ENCODE results near the gene CNN3.
A peak's percentile ranks its signal among the peaks of the same experiment; 100 is the strongest.

CNN3 gene

DNA sequence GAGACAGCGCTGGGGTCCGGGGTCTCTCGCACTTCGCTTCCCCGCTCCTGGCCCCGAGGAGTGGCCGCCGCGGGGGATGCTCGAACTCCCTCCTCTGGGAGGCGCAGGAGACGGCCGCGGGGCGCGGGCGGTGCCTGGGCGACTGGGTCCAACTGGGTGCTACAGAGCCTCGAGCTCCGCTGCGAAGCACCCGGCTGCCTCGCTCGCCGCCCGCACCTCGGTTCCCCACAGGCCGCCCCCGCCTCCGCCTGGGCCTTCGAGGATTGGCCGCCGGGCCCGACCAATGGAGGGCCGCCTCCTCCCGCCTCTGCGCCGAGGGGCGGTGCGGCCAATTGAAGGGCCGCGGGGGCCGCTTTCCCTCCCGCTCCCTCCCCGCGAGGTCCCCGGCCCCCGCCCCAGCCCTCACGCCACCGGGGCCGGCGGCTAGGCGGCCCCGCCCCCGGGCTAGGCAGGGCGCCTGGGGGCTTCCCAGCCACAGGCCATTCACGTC lies at the start of gene CNN3:
TSS of gene CNN3 (minus strand) at position 196 of the 490 bp plus-strand sequence. CDS start 216 bp downstream, outside the sequence.
- no peak for FAIRE-seq
- peak; percentile 40 for DNase-seq (ENCODE audit: extremely low spot score, insufficient read length, low read depth)

DNA sequence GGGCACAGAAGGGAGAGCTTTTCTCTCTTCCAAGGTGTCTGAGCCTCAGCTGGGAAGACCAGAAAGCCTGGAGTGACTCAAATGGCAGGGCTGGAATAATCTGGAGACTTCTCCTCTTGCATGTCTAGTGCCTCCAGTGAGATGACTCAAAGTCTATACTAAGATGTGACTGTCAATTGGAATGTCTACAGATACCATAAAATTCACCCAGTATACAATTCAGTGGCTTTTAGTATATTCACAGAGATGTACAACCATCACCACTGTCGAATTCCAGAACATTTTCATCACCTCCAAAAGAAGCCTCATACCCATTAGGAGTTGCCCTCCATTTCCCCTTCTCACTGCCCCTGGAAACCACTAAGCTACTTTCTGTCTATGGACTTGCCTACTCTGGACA lies 47.9 kb upstream of the CNN3 start:
- no peak for DNase-seq (ENCODE audit: extremely low spot score, insufficient read length, low read depth)
- no peak for FAIRE-seq

DNA sequence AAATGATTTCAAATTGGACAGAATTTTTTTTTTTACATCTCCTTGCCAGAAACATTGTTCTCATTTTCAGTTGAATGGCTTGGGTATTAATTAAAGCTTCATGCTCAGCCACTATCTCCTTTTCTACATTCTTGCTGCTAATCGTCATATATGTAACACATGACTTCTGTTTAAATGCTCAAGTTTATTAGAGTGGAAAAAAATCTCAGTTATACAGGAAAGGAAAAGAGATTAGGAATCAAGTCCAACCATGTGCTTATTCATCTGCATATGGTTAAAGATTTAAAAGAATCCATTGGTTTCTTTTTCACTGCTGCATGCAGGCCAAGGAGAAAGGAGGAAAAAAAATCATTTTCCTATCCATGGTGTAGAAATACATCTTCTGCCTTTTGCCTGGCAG lies 47.3 kb upstream of the CNN3 start:
- FAIRE-seq, result no peak
- no peak for DNase-seq (ENCODE audit: extremely low spot score, insufficient read length, low read depth)

DNA sequence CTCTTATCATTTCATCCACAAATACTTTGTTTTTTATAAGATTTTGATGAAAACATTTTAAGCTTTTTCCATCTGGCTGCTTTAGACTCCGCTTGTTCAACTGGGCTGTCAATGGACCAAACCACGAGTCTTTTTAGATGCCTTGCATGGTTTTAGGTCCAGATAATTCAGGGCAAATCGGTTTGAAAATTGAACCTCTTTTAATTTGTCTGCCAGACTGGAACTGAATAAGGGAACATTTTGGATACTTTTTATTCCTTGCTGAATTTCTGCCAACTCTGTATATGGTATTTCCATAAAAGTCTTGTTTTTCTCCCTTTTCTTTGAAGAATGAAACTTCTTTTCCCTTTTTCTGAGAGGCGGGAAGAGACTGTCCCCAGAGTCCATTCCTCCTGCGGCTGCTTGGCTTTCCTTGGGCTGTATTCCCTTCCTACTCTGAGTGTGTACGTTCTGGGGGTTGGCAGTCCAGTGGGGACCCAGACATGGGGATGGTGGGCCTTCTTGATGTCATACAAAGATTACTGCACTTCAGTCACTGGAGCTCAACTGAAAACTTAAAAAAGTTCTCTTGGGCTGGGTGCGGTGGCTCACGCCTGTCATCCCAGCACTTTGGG lies 46.5 kb upstream of the CNN3 start:
- DNase-seq (ENCODE audit: extremely low spot score, insufficient read length, low read depth) (no peak), FAIRE-seq (no peak)

DNA sequence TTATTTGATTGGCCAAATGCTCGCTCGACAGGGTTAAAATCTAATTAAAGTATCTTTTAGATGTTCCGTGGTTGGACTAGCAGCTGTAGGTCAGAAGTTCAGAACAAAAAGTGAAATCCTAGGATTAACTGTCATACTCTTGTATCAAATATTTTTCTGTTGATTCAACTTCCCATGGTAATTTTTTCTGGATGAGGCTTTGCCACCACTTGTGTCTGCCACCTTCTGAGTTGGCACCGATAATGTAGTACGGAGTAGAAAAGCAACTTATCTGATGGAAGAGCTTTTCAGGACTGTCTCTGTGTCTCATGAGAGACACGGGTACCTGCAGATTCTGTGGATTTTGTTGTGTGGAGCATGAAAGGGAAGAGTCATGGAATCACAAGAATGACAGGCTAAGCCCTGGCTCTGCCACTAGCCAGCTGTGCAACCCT lies 44.6 kb upstream of the CNN3 start:
- DNase-seq (ENCODE audit: extremely low spot score, insufficient read length, low read depth), result no peak

DNA sequence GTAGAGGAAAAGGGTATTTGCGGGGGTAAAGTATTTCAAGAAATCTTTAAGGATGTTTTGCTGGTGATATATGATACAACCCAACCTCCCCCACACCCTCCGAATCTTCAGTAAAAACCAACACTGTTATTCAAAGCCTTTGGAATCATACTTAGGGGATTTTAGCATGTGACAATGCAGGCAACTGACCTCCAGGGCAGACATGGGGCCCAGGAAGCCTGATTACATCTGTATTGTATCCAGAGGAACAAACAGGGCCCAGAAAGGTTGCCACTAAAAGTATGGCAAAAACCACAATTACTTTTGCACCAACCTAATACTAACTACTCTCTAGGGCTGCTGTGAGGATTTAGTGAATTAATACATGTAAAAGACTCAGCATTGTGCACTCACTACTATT lies 43.9 kb upstream of the CNN3 start:
- DNase-seq (ENCODE audit: extremely low spot score, insufficient read length, low read depth) (no peak), FAIRE-seq (no peak)

More for the DNA sequence above, 44.6 kb upstream of the CNN3 start:
- no peak for FAIRE-seq

DNA sequence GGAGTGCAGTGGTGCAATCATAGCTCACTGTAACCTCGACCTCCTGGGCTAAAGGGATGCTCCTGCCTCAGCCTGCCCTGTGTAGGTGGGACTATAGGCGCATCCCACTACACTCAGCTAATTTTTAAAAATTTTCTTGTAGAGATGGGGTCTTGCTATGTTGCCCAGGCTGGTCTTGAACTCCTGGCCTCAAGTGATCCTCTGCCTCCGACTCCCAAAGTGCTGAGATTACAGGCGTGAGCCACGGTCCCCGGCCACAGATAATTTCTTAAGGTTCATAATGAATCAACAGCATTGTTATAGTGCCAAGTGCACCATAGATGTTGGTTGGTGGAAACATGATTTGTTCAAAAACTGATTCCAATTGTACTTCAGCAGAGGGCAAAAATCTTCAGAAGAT lies 42.2 kb upstream of the CNN3 start:
- DNase-seq (ENCODE audit: extremely low spot score, insufficient read length, low read depth) (no peak), FAIRE-seq (no peak)

DNA sequence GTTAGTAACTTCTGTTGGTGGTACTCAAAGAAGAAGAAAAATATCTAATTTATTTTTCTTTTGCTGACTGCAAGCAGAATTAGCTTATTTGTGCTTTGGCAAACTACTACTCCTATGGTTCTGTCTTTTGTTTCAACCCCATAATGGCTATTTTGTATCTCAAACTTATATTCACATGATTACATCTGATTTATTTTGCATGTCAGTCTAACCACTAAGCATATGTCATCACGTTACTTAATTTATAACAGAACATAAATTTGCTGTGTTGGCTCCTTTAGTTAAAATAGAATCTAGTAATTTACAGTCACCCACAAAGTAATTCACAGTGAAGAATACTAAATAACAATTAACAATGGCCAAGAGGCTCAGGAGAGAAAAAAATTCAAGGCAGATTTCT lies 39.1 kb upstream of the CNN3 start:
- FAIRE-seq (no peak), DNase-seq (ENCODE audit: extremely low spot score, insufficient read length, low read depth) (no peak)

DNA sequence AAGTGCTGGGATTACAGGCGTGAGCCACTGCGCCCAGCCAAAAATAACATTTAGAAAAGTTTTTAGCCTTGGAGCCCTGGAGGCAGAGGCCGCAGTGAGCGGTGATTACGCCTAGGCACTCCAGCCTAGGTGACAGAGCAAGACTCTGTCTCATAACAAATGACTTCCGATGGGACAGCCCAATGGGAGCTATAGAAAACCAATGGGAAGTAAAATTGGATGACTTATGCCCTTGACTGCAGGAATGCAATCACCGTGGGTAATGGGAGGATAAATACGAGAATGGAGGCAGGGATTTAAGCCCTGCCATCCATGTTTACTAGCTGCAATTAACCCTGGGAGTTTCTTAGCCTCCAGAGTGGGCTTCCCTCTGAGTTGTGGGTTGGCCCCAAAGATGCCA lies 37.0 kb upstream of the CNN3 start:
- FAIRE-seq, result no peak
- DNase-seq (ENCODE audit: extremely low spot score, insufficient read length, low read depth), result no peak

DNA sequence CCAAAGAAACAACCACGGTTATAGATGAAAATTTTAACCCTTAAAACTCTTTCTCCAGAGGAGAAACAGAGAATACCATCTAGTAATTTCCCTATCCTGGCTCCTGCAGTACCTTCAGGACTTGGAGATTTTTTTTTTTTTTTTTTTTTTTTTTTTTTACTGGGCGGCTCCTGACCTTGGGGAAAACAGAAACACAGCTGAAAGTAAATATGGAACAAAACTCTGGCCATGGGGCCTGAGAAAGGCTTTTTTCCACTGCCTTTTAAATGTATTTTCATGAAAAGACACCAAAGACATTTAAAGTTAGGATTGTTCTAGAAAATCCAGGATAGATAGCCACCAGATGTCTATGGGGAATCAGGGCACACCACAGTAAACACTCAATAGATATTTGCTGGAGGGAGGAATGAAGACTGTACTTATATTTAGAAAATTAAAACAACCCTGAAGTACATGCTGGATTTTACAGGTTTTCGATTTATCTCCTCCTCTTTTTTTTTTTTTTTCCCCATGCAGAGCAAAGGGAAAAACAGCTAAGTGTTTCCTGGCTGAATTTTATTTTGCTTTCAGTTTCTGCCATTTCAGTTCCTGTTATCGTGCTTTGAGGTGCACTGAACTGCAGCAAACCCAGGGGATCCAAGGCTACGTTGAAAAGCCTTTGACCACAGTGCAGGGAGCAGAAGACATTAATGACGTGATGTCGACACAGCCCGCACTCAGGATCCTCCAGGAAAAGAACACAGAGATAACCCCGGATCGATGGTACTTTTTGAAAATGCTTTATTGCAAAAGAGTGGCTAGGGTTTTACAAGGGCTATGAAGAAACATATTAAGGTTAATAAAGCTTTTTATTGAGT lies 35.7 kb upstream of the CNN3 start:
- peak; percentile 95 for FAIRE-seq
- DNase-seq (ENCODE audit: extremely low spot score, insufficient read length, low read depth), result peak; percentile 17

DNA sequence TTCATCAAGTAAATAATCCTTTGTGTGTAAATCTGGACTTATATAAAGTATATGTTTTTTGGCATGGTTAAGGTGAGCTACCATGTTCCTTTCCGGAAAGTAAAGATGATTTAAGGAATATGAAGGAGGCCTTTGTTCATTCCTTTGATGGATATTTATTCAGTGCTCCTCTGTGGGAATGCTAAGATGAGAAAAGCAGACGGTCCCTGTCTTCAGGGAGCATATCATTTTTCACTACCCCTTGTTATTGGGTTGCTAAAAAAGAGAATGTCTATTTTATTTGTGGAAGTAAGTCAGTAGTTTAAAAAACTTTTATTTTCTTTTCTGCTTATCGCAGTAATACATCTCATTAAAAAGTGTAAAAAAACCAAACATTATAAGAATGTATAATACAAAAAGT lies 35.1 kb upstream of the CNN3 start:
- no peak for FAIRE-seq

DNA sequence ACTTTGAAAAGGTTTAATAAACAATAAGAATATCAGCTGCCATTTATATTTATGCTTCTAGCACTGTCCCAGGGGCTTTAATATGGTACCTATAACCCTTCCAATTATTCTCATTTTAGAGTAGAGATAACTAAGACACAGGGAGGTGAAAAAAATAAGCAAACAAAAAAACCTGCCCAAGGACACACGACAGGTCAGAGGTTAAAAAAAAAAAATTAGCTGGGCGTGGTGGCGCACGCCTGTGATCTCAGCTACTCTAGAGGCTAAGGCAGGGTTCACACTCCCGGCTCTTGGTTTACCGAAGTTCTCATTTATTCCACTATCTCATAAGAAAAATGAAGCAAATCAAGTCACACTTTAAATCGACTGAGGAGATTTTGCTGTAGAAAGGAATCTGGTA lies 34.7 kb upstream of the CNN3 start:
- no peak for FAIRE-seq
- DNase-seq (ENCODE audit: extremely low spot score, insufficient read length, low read depth), result no peak

More for the DNA sequence above, 35.1 kb upstream of the CNN3 start:
- no peak for DNase-seq (ENCODE audit: extremely low spot score, insufficient read length, low read depth)

DNA sequence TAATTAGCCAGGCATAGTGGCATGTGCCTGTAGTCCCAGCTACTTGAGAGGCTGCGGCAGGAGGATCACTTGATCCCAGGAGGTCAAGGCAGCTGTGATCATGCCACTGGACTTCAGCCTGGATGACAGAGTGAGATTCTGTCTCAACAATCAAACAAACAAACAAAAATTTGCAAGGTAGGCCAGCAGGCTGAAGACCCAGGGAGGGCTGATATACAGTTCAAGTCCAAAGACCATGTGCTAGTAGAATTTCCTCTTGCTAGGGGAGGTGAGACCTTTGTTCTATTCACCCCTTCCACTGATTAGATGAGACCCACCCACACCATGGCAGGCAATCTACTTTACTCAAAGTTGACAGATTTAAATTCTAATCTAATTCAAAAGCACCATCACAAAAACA lies 31.2 kb upstream of the CNN3 start:
- FAIRE-seq (no peak), DNase-seq (ENCODE audit: extremely low spot score, insufficient read length, low read depth) (no peak)

DNA sequence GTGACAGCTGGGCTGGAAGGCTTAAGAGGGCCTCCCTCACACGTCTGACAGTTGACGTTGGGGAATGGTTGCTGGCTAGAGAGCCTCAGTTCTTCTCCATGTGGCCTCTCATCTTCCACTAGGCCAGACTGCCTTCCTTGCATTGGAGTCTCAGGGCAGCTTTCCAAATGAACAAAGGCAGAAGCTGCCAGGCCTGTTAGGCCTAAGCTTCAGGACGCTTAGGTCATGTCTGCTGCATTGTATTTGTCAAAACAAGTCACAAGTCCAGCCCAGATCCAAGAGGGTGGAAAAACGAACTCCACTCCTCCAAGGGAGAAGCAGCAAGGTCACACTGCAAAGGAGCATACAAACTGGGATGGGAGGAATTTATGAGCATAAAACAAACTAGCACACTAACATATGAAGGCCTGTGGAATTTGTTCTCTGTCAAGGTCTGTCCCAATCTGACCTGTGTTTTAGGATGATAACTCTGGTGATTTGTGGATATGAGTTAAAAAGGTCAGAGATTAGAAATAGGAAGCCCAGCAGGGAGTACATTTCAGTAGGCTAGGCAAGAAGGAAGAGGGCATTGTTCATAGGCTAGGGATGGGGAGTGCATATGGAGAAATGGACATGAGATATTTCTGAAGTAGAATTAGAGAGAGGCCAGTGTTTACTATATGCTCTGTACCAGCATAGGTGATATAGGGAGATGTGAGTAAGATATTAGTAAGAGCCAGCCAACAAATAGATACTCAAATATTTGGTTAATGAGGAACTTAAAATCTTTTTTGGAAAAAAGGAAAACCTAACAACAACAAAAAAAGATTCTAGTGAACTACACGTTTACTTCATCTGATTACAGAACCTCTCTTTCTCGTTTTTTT lies 29.1 kb upstream of the CNN3 start:
- no peak for FAIRE-seq
- no peak for DNase-seq (ENCODE audit: extremely low spot score, insufficient read length, low read depth)

DNA sequence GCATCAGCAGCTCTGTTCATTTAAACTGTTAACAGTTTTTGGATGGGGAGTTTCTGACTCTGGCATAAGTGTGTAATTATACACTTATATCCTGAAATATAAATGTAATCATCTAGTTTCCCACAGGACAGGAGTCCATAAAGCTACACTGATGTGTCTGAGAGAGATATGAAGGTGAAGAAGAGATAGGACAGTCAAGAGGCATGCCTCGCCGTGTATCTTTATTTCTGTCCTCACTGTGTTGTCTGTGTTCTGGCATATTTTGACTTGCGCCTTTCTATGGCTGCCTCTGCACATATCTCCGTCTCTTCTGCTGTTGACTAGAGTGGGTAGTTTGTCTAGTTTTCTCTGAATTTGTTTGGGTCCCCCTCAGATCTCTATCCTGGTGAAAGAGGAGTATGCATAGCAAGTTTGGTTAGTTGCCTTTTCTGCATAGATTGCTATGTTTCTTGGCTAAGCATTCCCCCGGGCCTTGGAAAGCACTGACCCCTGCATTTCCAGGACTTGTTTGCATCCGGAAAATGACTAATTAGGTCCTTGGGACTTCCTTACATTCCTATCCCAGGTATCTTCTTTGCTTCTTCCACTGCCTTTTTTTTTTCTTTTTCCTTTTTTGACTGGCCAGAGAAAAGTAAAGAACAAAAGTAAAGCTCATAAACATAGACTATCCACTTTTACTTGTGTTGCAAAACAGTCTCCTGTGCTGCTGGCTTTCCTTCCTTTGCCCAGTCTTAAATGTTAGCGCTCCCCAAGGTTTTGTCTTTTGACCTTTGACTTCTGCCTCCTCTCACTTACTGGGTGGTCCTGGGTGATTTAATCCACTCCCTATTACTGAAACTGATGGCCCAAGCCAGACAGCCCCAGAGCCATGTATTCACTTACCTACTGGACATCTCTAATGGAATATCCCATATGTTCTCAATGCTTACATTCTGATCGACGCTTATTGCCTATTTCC lies 27.6 kb upstream of the CNN3 start:
- DNase-seq (ENCODE audit: extremely low spot score, insufficient read length, low read depth) (no peak), FAIRE-seq (no peak)

DNA sequence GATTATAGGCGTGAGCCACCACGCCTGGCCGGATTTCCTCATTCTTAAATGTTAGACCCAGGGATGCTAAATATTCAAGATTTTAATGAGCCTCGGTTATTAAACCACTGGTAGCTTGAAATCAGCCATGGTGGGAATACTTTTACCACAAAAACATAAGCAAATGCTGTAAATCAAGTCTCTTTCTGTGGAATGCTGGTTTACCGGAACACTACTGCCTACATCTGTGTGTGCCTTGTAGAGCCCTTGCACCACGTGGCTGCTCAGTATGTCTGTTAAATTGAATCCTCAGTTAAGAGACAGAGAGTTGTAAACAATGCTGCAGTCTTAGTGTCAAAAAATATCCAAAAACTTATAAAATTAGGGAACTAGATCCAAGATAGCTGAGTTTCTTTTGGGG lies 26.8 kb upstream of the CNN3 start:
- no peak for FAIRE-seq

DNA sequence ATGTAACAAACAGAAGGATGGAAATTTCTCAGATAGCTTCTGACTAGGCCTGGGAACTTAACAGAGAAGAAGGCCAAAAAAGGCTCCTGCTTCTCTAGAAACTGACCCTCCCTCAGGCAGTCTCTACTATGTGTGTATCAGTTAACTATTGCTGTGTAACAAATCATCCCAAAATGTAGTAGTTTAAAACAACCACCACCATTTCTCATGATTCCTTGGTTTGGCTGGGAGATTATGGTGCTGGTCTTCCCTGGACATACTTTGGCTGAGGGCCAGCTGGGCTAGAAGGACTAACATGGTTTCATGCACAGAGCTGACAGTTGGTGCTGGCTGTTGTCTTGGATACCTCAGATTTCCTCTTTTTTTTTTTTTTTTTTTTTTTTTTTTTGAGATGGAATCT lies 26.2 kb upstream of the CNN3 start:
- DNase-seq (ENCODE audit: extremely low spot score, insufficient read length, low read depth) (no peak), FAIRE-seq (no peak)

More for the DNA sequence above, 26.8 kb upstream of the CNN3 start:
- no peak for DNase-seq (ENCODE audit: extremely low spot score, insufficient read length, low read depth)

DNA sequence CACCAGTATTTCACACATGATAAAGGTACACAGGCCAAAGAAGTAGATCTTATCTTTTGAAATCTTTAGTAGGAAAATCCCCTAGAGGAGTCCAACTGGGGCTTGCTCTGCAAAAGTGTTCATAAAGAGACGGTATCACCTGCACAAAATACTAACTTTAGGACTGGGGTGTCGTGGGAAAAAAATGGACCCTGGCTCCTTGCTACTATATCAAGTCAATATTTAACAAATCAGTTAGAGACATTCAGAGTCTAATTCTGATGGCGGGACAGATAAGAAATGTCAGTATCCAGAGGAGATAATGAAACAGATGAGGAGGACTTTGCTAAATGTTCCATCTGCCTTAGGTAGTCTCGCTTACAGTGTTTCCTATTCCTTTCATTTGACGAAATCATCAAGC lies 25.6 kb upstream of the CNN3 start:
- FAIRE-seq (no peak), DNase-seq (ENCODE audit: extremely low spot score, insufficient read length, low read depth) (no peak)

DNA sequence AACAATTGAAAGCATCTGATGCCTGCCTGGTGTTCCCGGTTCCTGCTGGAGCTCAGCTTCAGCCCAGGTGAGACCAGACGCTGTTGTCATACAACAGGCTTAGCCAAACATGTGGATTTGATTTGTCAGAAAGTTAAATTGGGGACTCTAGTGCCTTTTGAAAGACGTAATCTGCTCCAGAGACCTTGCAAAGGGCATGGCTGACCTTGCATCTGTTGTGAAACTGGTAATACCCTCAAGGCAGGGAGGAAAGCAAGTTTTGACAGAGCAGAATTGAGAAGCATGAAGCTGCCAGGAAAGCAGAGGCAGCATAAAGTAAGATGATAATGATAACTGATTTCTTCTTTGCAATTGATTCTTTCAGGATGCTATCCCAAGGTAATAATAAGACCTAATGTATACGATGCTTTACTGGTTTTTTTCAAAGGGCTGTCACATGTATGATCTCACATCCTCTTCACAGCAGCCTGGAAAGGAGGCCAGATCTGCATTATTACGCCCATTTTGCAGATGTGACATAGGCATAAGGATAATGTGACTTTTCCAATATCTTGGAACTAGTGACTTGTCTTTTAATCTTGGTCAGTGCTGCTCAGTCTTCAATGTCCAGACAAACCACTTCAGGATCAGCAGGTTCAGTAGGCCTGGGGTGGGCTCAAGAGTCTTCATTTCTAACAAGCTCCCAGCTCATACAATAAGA lies 24.7 kb upstream of the CNN3 start:
- FAIRE-seq (no peak), DNase-seq (ENCODE audit: extremely low spot score, insufficient read length, low read depth) (no peak)
